ENCODE data around the gene CRISP2. TPM values are rescaled to one million over a fixed set of nuclear protein-coding genes. Genes with fewer than 3 reads are reported as not detected.

Gene CRISP2
- total and polyA plus RNA-seq, 2 of the 13 experiments (the other 11 are each of a cell fraction or from before 2014, with no cell fraction given), result not detected

DNA sequence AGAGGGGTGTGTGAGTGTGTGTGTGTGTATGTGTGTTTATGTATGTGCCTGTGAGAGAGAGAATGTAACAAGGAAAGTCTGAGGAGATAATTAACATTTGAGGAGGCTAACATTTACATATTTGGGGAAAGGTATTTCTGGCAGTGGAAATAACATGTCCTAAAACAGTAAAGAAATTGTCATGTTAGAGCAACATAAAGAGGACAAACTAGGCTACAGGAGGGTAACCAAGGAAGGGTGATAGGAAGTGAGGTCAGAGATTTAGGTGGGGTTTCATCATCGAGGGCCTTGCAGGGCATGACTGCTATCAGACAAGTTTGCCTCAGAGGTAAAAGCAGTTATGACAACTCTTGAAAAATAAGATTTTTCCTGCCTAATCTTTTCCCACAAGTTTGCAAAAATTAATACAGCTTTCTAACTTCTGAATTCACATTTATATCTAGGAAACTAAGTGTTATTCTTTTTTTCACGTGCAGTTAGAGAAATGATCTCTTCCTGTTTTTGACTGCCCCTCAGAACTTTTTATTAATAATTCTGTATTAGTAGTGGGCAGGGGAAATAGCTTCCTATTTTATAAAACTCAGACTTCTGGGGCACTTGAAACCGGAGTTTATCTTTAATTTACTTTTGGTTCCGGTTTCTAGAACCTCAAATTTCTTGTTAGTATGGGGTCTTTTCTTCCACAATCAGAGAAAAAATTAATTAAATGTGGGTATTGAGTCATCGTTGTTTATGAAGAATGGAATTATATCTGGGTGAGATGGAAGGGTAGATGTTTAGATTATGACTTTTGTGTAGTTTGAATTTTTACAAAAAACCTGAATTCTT, 46.2 kb downstream of the CRISP2 start:
- Histone ChIP-seq H3K79me2 (ENCODE audit: insufficient read depth, low read length) (no peaks in the 10 kb centered on the region), H3K4me3 (replicated peaks in 1 of 3; ENCODE audit: insufficient read depth in 1 of 3, low read depth in 2 of 3, low read length in 3 of 3) (no peak overlapping the region), H3K4me2 (ENCODE audit: low read depth, low read length) (no peak overlapping the region), H2AFZ (ENCODE audit: low read length) (no peak overlapping the region), H3K27me3 (ENCODE audit: control insufficient read depth in 1 of 2, insufficient read depth in 2 of 2, low read length in 2 of 2) (no peaks in the 10 kb centered on the region), H3K9ac (ENCODE audit: insufficient read depth, low read depth, low read length) (no peak overlapping the region), H4K20me1 (ENCODE audit: insufficient read depth, low read length) (no peaks in the 10 kb centered on the region), H3K36me3 (replicated peaks in 1 of 2; ENCODE audit: control insufficient read depth in 1 of 2, insufficient read depth in 2 of 2, low read length in 2 of 2) (no peaks in the 10 kb centered on the region), H3K9me3 (ENCODE audit: low read length) (no peaks in the 10 kb centered on the region), H3K27ac (ENCODE audit: extremely low read length, insufficient read depth, low read length) (no peak overlapping the region), H3K4me1 (ENCODE audit: insufficient read depth, low read length) (no peaks in the 10 kb centered on the region)
- no peak for FAIRE-seq
- CTCF ChIA-PET (ENCODE audit: low intra/inter-chr PET ratio, low total read pairs), result no interaction called here
- intact Hi-C loops (cut with micrococcal nuclease; ENCODE audit: unreplicated experiment), result no loop called here
- DNase-seq (ENCODE audit: low spot score), result no peak
- 1% methylated on average over 5 of the region's 5 CpGs for WGBS (ENCODE audit: low lambda C conversion rate)
- POLR2A ChIA-PET, result no interaction called here
- BruUV-seq (replicated peaks), result no TSS peak
- ATAC-seq, result no peak
- in situ Hi-C loops (cut with HindIII; ENCODE audit: extremely low pct_ligation_motif_present, low pct_unique_long_range_greater_than_20kb), result no loop called here
- TF ChIP-seq NR2F1 (CRISPR knock-in tag; IDR thresholded peaks at IDR 0.05) (no peak), HOXA9 (CRISPR knock-in tag; IDR thresholded peaks at IDR 0.05; ENCODE audit: borderline replicate concordance) (no peak), SRF (IDR thresholded peaks at IDR 0.05; ENCODE audit: low read depth, low read length) (no peak), KLF9 (CRISPR knock-in tag; IDR thresholded peaks at IDR 0.05; ENCODE audit: low read depth) (no peak), TBX2 (CRISPR knock-in tag; IDR thresholded peaks at IDR 0.05; ENCODE audit: borderline replicate concordance) (no peak), JUND (CRISPR knock-in tag; IDR thresholded peaks at IDR 0.05) (no peak)

DNA sequence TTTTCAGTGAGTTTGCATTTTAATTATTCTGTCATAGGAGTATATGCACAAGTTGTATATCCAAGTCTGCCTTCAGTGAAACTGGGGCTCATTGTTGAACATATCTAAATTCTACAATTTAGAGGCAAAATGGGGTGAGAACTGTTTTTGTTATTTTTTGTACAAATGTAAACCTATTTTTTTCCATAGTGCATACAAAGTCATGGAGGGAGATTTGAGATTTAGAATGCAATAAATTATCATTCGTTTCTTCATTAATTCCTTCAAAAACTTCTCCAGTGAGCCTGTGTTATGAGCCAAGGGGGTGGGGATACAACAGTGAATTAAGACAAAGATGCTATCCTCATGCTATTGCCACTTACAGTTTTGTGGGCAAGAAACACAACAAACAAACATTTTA, 46.9 kb downstream of the CRISP2 start:
- no peak for FAIRE-seq
- CTCF ChIA-PET (ENCODE audit: low intra/inter-chr PET ratio, low total read pairs), result no interaction called here
- POLR2A ChIA-PET, result no interaction called here
- Histone ChIP-seq H3K36me3 (replicated peaks in 1 of 2; ENCODE audit: control insufficient read depth in 1 of 2, insufficient read depth in 2 of 2, low read length in 2 of 2) (no peaks in the 10 kb centered on the region), H3K79me2 (ENCODE audit: insufficient read depth, low read length) (no peaks in the 10 kb centered on the region), H3K4me3 (replicated peaks in 1 of 3; ENCODE audit: insufficient read depth in 1 of 3, low read depth in 2 of 3, low read length in 3 of 3) (no peak overlapping the region), H3K27ac (ENCODE audit: extremely low read length, insufficient read depth, low read length) (no peak overlapping the region), H3K4me2 (ENCODE audit: low read depth, low read length) (no peak overlapping the region), H2AFZ (ENCODE audit: low read length) (no peak overlapping the region), H3K4me1 (ENCODE audit: insufficient read depth, low read length) (no peaks in the 10 kb centered on the region), H4K20me1 (ENCODE audit: insufficient read depth, low read length) (no peaks in the 10 kb centered on the region), H3K9ac (ENCODE audit: insufficient read depth, low read depth, low read length) (no peak overlapping the region), H3K9me3 (ENCODE audit: low read length) (no peaks in the 10 kb centered on the region), H3K27me3 (ENCODE audit: control insufficient read depth in 1 of 2, insufficient read depth in 2 of 2, low read length in 2 of 2) (no peaks in the 10 kb centered on the region)
- no peak for DNase-seq (ENCODE audit: low spot score)
- no peak for ATAC-seq
- no TSS peak for BruUV-seq (replicated peaks)
- intact Hi-C loops (cut with micrococcal nuclease; ENCODE audit: unreplicated experiment), result no loop called here
- WGBS (ENCODE audit: low lambda C conversion rate), result 0% methylated on average over 1 of the region's 1 CpG
- in situ Hi-C loops (cut with HindIII; ENCODE audit: extremely low pct_ligation_motif_present, low pct_unique_long_range_greater_than_20kb), result no loop called here
- TF ChIP-seq ZFP36 (IDR thresholded peaks at IDR 0.05; ENCODE audit: borderline replicate concordance, low read depth, low read length, partially characterized antibody), result no peak
- no peak for TF ChIP-seq TSC22D2 (CRISPR knock-in tag; IDR thresholded peaks at IDR 0.05; ENCODE audit: borderline replicate concordance)
- TF ChIP-seq, protein P1, sequence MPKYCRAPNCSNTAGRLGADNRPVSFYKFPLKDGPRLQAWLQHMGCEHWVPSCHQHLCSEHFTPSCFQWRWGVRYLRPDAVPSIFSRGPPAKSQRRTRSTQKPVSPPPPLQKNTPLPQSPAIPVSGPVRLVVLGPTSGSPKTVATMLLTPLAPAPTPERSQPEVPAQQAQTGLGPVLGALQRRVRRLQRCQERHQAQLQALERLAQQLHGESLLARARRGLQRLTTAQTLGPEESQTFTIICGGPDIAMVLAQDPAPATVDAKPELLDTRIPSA (CRISPR knock-in tag; IDR thresholded peaks at IDR 0.05; ENCODE audit: borderline replicate concordance), result no peak
- TF ChIP-seq, protein P2, sequence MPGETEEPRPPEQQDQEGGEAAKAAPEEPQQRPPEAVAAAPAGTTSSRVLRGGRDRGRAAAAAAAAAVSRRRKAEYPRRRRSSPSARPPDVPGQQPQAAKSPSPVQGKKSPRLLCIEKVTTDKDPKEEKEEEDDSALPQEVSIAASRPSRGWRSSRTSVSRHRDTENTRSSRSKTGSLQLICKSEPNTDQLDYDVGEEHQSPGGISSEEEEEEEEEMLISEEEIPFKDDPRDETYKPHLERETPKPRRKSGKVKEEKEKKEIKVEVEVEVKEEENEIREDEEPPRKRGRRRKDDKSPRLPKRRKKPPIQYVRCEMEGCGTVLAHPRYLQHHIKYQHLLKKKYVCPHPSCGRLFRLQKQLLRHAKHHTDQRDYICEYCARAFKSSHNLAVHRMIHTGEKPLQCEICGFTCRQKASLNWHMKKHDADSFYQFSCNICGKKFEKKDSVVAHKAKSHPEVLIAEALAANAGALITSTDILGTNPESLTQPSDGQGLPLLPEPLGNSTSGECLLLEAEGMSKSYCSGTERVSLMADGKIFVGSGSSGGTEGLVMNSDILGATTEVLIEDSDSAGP (CRISPR knock-in tag; IDR thresholded peaks at IDR 0.05; ENCODE audit: borderline replicate concordance), result no peak
- TF ChIP-seq BRF2 (CRISPR knock-in tag; IDR thresholded peaks at IDR 0.05), result no peak
- no peak for TF ChIP-seq ZBTB21 (CRISPR knock-in tag; IDR thresholded peaks at IDR 0.05)
